ENCODE measurements around the gene PKP2. TPM values are rescaled to one million over a fixed set of nuclear protein-coding genes. Genes with fewer than 3 reads are reported as not detected.
"Not testable (repeated sequence)": the region's sequence is repeated elsewhere in the genome, so short reads cannot be mapped to it uniquely, and the experiment has no call there.

PKP2 gene
- total RNA-seq, 2 experiments from 2014 or later = not detected

DNA sequence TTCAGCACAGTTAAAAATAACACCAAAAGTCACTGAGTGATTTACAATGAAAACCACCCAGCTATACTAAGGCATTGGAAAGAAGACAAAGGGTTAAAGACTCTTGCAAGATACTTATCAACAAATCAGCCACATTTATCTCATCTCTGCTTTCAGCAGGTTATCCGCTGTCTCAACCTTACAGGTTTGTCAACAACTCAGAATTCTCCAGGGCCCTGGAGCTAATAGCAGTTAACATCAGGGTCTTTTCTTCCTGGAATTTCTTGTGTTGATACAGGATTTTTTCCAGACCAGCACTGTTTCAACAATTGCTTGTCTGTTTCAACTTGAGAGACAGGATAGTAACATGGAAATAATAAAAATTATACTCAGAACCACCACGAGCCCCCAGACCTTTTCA is 3.5 kb downstream of the PKP2 start:
- Histone ChIP-seq H3K4me1 (ENCODE audit: insufficient read depth, low read length, poor library complexity, severe bottlenecking) (no peaks in the 10 kb centered on the region), H3K4me3 (ENCODE audit: low read depth, low read length, poor library complexity, severe bottlenecking) (no peak overlapping the region), H3K79me2 (ENCODE audit: insufficient read depth, low read depth, low read length) (no peaks in the 10 kb centered on the region), H3K27ac (ENCODE audit: low read depth, low read length, poor library complexity, severe bottlenecking) (no peak overlapping the region), H3K9me3 (ENCODE audit: low read length) (no peaks in the 10 kb centered on the region), H3K9me2 (ENCODE audit: insufficient read depth, low read length) (no peaks in the 10 kb centered on the region), H2AFZ (ENCODE audit: low read length) (no peak overlapping the region), H3K4me2 (ENCODE audit: low read length) (no peak overlapping the region), H3K36me3 (ENCODE audit: insufficient read depth, low read length) (no peaks in the 10 kb centered on the region), H4K20me1 (ENCODE audit: insufficient read depth, low read length) (no peaks in the 10 kb centered on the region)
- intact Hi-C loops (cut with micrococcal nuclease; ENCODE audit: unreplicated experiment) = no loop called here
- CTCF ChIA-PET (ENCODE audit: unreplicated experiment) = no interaction called here
- no peak for DNase-seq (ENCODE audit: low spot score)
- no peak for TF ChIP-seq CTCF (conservative IDR thresholded peaks at IDR 0.05; ENCODE audit: low read length)
- TF ChIP-seq EZH2phosphoT487 (IDR thresholded peaks at IDR 0.05; ENCODE audit: borderline replicate concordance, low read depth, low read length) = no peak
- no TSS peak for BruUV-seq (replicated peaks)
- POLR2A ChIA-PET = interaction anchor here (0.6 kb wide), 1 partner anchor 106 kb away, joined by 3 read pairs; no protein-coding TSS in a partner anchor

DNA sequence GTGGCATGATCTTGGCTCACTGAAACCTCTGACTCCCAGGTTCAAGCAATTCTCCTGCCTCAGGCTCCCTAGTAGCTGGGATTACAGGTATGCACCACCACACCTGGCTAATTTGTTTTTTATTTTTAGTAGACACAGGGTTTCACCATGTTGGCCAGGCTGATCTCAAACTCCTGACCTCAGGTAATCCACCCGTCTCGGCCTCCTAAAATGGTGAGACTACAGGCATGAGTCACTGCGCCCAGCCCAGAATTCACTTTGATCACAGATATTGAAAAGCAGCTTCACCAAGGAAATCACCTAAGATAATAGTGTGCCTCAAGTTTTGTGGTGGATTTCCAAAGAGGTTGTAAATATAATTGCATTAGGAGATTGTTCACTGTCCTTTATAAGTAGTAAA is 4.2 kb downstream of the PKP2 start:
- H3K4me3 ChIP-seq (ENCODE audit: low read depth, low read length, poor library complexity, severe bottlenecking); DNase-seq (ENCODE audit: low spot score); H3K4me1 ChIP-seq (ENCODE audit: insufficient read depth, low read length, poor library complexity, severe bottlenecking); CTCF ChIA-PET (ENCODE audit: unreplicated experiment); H4K20me1 ChIP-seq (ENCODE audit: insufficient read depth, low read length); intact Hi-C loops (cut with micrococcal nuclease; ENCODE audit: unreplicated experiment); H3K79me2 ChIP-seq (ENCODE audit: insufficient read depth, low read depth, low read length); H3K4me2 ChIP-seq (ENCODE audit: low read length); POLR2A ChIA-PET; H3K27ac ChIP-seq (ENCODE audit: low read depth, low read length, poor library complexity, severe bottlenecking); H2AFZ ChIP-seq (ENCODE audit: low read length); H3K9me2 ChIP-seq (ENCODE audit: insufficient read depth, low read length); BruUV-seq (replicated peaks); H3K9me3 ChIP-seq (ENCODE audit: low read length); H3K36me3 ChIP-seq (ENCODE audit: insufficient read depth, low read length): not testable (repeated sequence)

DNA sequence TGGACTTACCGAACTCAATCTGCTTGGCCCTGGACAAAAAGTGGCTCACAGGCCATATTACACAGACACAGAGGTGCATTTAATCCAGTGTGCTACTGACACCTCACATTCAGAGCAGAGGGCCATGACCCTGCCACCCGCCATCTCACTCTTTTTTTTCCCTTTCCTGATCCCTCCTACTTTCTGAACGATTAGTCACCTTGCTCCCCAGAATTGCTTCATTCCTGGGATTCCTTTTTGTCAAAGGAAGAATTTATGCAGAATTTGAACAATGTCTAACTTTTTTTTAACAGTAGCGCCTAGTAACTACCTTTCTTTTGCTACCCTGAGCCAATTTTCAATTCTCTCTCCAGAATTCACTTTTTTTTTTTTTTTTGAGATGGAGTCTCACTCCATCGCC is 4.6 kb downstream of the PKP2 start:
- H3K9me3 ChIP-seq (ENCODE audit: low read length) = no peaks in the 10 kb centered on the region
- POLR2A ChIA-PET = no interaction called here
- no TSS peak for BruUV-seq (replicated peaks)
- no peaks in the 10 kb centered on the region for H3K4me1 ChIP-seq (ENCODE audit: insufficient read depth, low read length, poor library complexity, severe bottlenecking)
- intact Hi-C loops (cut with micrococcal nuclease; ENCODE audit: unreplicated experiment) = no loop called here
- H2AFZ ChIP-seq (ENCODE audit: low read length) = no peak overlapping the region
- no peak overlapping the region for H3K4me3 ChIP-seq (ENCODE audit: low read depth, low read length, poor library complexity, severe bottlenecking)
- H3K36me3 ChIP-seq (ENCODE audit: insufficient read depth, low read length) = no peaks in the 10 kb centered on the region
- no peak overlapping the region for H3K27ac ChIP-seq (ENCODE audit: low read depth, low read length, poor library complexity, severe bottlenecking)
- H4K20me1 ChIP-seq (ENCODE audit: insufficient read depth, low read length) = no peaks in the 10 kb centered on the region
- CTCF ChIA-PET (ENCODE audit: unreplicated experiment) = no interaction called here
- no peak overlapping the region for H3K4me2 ChIP-seq (ENCODE audit: low read length)
- TF ChIP-seq EZH2phosphoT487 (IDR thresholded peaks at IDR 0.05; ENCODE audit: borderline replicate concordance, low read depth, low read length) = no peak
- TF ChIP-seq CTCF (conservative IDR thresholded peaks at IDR 0.05; ENCODE audit: low read length) = no peak
- no peaks in the 10 kb centered on the region for H3K9me2 ChIP-seq (ENCODE audit: insufficient read depth, low read length)
- H3K79me2 ChIP-seq (ENCODE audit: insufficient read depth, low read depth, low read length) = no peaks in the 10 kb centered on the region
- DNase-seq (ENCODE audit: low spot score) = no peak

All from OCI-LY7 (cell line).